OCI-LY3 (cell line): ENCODE results near the gene CXXC5.

Experiments
- CTCF ChIP-seq: fragments of 200-600, 300-600 bp; sonication (generic); IDR thresholded peaks from 2 replicates; pipeline ENCODE4 v1.5.1; 2014; ENCODE audit warnings: antibody characterized with exemption, low read length, low read depth
- EZH2phosphoT487 ChIP-seq: fragments of 200-600 bp; shearing (Covaris generic); IDR thresholded peaks from 2 replicates; pipeline ENCODE4 v1.6.1; 2018; ENCODE audit warnings: antibody characterized with exemption, mixed run types, low read depth

GRCh38 chr5:139639619-139640380, 8.3 kb upstream of the CXXC5 start:
- no peak for TF ChIP-seq EZH2phosphoT487
- TF ChIP-seq CTCF, result no peak
